PC-9 (cell line): ENCODE data around the gene AMOT. TPM values are rescaled to one million over a fixed set of nuclear protein-coding genes. Genes with fewer than 3 reads are reported as not detected.

Experiments used
- BruUV-seq: library from RNA; stranded (reverse); fragments of 400-500 nt; replicated peaks from 2 replicates; lab custom pipeline; 2021; lab: Mats Ljungman, UMichigan
- CTCF ChIA-PET: fragments of 300-600 bp; sonication (Branson Sonifier 250); formaldehyde crosslinking; loops from one replicate; lab custom pipeline; 2022; ENCODE audit warnings: antibody characterized with exemption; lab: Charles Lee
- POLR2A ChIA-PET: fragments of 300-600 bp; sonication (Branson Sonifier 250); formaldehyde crosslinking; loops from one replicate; lab custom pipeline; 2022; ENCODE audit warnings: antibody characterized with exemption; ENCODE audit not compliant: unreplicated experiment; lab: Charles Lee
- DNase-seq, 2 experiments: peaks; one replicate each; pipeline versions ENCODE4 v3.0.0 to v3.0.0-alpha.2; 2015 to 2022; ENCODE audit warnings: mixed read lengths in 1 of 2
- H2AFZ ChIP-seq: fragments of 200-600 bp; sonication (generic); 2 replicates; pipeline ENCODE4 v1.8.1; 2017; ENCODE audit warnings: antibody characterized with exemption
- H3F3A ChIP-seq: fragments of 200-600 bp; sonication (generic); 2 replicates; pipeline ENCODE4 v1.8.1; 2017; ENCODE audit warnings: antibody characterized with exemption, mild to moderate bottlenecking, low read depth; ENCODE audit not compliant: insufficient read depth
- H3K27ac ChIP-seq: fragments of 200-600 bp; sonication (generic); 2 replicates; pipeline ENCODE4 v1.6.1; 2016; ENCODE audit warnings: mixed run types
- H3K27me3 ChIP-seq: fragments of 200-600 bp; sonication (generic); 2 replicates; pipeline ENCODE4 v1.6.1; 2016; ENCODE audit warnings: low read depth, mixed run types; ENCODE audit not compliant: insufficient read depth
- H3K36me3 ChIP-seq: fragments of 200-600 bp; sonication (generic); 2 replicates; pipeline ENCODE4 v1.6.1; 2016; ENCODE audit warnings: low read depth, mixed run types
- H3K4me1 ChIP-seq: fragments of 200-600 bp; sonication (generic); replicated peaks from 2 replicates; pipeline ENCODE4 v1.6.1; 2016; ENCODE audit warnings: mixed run types; ENCODE audit not compliant: insufficient read depth
- H3K4me2 ChIP-seq: fragments of 200-600 bp; sonication (generic); 2 replicates; pipeline ENCODE4 v1.6.1; 2017; ENCODE audit warnings: mixed run types
- H3K4me3 ChIP-seq: fragments of 200-600 bp; sonication (generic); 2 replicates; pipeline ENCODE4 v1.6.1; 2016; ENCODE audit warnings: mixed run types
- H3K79me2 ChIP-seq: fragments of 200-600 bp; sonication (generic); 2 replicates; pipeline ENCODE4 v1.6.1; 2017; ENCODE audit warnings: low read depth, mixed run types
- H3K9me2 ChIP-seq: fragments of 200-600 bp; sonication (generic); 2 replicates; pipeline ENCODE4 v1.8.1; 2017; ENCODE audit warnings: mild to moderate bottlenecking; ENCODE audit not compliant: insufficient read depth
- H3K9me3 ChIP-seq: fragments of 200-600 bp; sonication (generic); 2 replicates; pipeline ENCODE4 v1.8.1; 2016; ENCODE audit warnings: low read depth; ENCODE audit not compliant: insufficient read depth
- H4K20me1 ChIP-seq: fragments of 200-600 bp; sonication (generic); 2 replicates; pipeline ENCODE4 v1.8.1; 2017; ENCODE audit not compliant: insufficient read depth
- CTCF ChIP-seq: fragments of 200-600 bp; sonication (generic); conservative IDR thresholded peaks from 2 replicates; pipeline ENCODE4 v1.6.1; 2017; ENCODE audit warnings: mixed run types, antibody characterized with exemption, mild to moderate bottlenecking, moderate library complexity
- EZH2 ChIP-seq: fragments of 200-600 bp; sonication (generic); IDR thresholded peaks from 2 replicates; pipeline ENCODE4 v1.8.0; 2017; ENCODE audit warnings: antibody characterized with exemption, low read depth
- intact Hi-C: fragments of 100-400 bp; cut with micrococcal nuclease; formaldehyde crosslinking; loops from one replicate; pipeline ENCODE4 v1.10.0; 2022; ENCODE audit not compliant: unreplicated experiment
- total RNA-seq: library from RNA; stranded (reverse); gene quantifications from 2 replicates; pipeline ENCODE4 v1.2.3, GENCODE V29; 2021

The AMOT gene
- total RNA-seq, 1 experiment from 2014 or later = 88.0 TPM

GRCh38 chrX:112820364-112821268 is 20.0 kb downstream of the AMOT start:
- Histone ChIP-seq H3K36me3 (no peaks in the 10 kb centered on the region), H3K27ac (peak overlapping the region; percentile 86), H3K9me3 (no peaks in the 10 kb centered on the region), H3K4me3 (peak overlapping the region; percentile 5; the same call in 1 of the 2 replicates), H3F3A (peaks cover 26% of the 10 kb centered on the region), H3K79me2 (peaks cover 4% of the 10 kb centered on the region; the same call in 1 of the 2 replicates), H3K9me2 (no peaks in the 10 kb centered on the region), H2AFZ (no peak overlapping the region), H3K4me1 (peaks cover 43% of the 10 kb centered on the region), H4K20me1 (no peaks in the 10 kb centered on the region), H3K27me3 (no peaks in the 10 kb centered on the region), H3K4me2 (peak overlapping the region; percentile 72)
- BruUV-seq = no TSS peak
- ChIA-PET CTCF (interaction anchor here (0.5 kb wide), 1 partner anchor 18 kb away, joined by 3 read pairs; no protein-coding TSS in a partner anchor), POLR2A (interaction anchor here (0.6 to 1.0 kb wide), 3 partner anchors 12 to 31 kb away, joined by 3 to 6 read pairs (median 5); no protein-coding TSS in a partner anchor)
- no peak for TF ChIP-seq CTCF
- TF ChIP-seq EZH2 = no peak
- peak; percentile 58 to 94 for DNase-seq
- intact Hi-C loops = loop anchor here (1.0 kb wide), 3 partner anchors 12 to 142 kb away; partner anchors contain the start of gene AMOT

- Histone ChIP-seq H3K4me1 (peaks cover 43% of the 10 kb centered on the region), H3K27ac (peak overlapping the region; percentile 86), H3K36me3 (no peaks in the 10 kb centered on the region), H3K9me2 (no peaks in the 10 kb centered on the region), H3K9me3 (no peaks in the 10 kb centered on the region), H3K4me3 (peak overlapping the region; percentile 5; the same call in 1 of the 2 replicates), H3F3A (peaks cover 26% of the 10 kb centered on the region), H3K79me2 (peaks cover 4% of the 10 kb centered on the region; the same call in 1 of the 2 replicates), H2AFZ (no peak overlapping the region), H3K27me3 (no peaks in the 10 kb centered on the region), H4K20me1 (no peaks in the 10 kb centered on the region), H3K4me2 (peak overlapping the region; percentile 72)
- no peak for TF ChIP-seq EZH2
- intact Hi-C loops = loop anchor here (1.0 to 2.0 kb wide), 3 partner anchors 20 to 142 kb away; partner anchors contain the start of gene AMOT
- no TSS peak for BruUV-seq
- POLR2A ChIA-PET = interaction anchor here (0.6 to 1.0 kb wide), 3 partner anchors 13 to 32 kb away, joined by 3 to 6 read pairs (median 5); no protein-coding TSS in a partner anchor
- CTCF ChIA-PET = no interaction called here
- DNase-seq = peak in 1 of 2 experiments; percentile 51
These were observed 20.8 kb downstream of the AMOT start for GRCh38 chrX:112819813-112820212.

- TF ChIP-seq EZH2 (no peak), CTCF (no peak)
- Histone ChIP-seq H4K20me1 (no peaks in the 10 kb centered on the region), H2AFZ (no peak overlapping the region), H3K36me3 (no peaks in the 10 kb centered on the region), H3K4me1 (peaks cover 43% of the 10 kb centered on the region), H3K27me3 (no peaks in the 10 kb centered on the region), H3K4me3 (peak overlapping the region; percentile 35; the same call in 1 of the 2 replicates), H3K27ac (peak overlapping the region; percentile 86), H3F3A (peaks cover 26% of the 10 kb centered on the region), H3K9me2 (no peaks in the 10 kb centered on the region), H3K79me2 (peaks cover 4% of the 10 kb centered on the region; the same call in 1 of the 2 replicates), H3K4me2 (peak overlapping the region; percentile 72), H3K9me3 (no peaks in the 10 kb centered on the region)
- POLR2A ChIA-PET = interaction anchor here (0.6 kb wide), 1 partner anchor 905 kb away, joined by 3 read pairs; no protein-coding TSS in a partner anchor
- CTCF ChIA-PET = no interaction called here
- peak; percentile 49 to 84 for DNase-seq
- no TSS peak for BruUV-seq
- intact Hi-C loops = loop anchor here (2.0 kb wide), 1 partner anchor 32 kb away; no protein-coding TSS in a partner anchor
These were observed 21.5 kb downstream of the AMOT start for GRCh38 chrX:112819008-112819640.
